CD4-positive, alpha-beta T cell treated with Interleukin-4 for 4 hours (primary cell): ENCODE data around the gene DMAC2.
A peak's percentile ranks its signal among the peaks of the same experiment; 100 is the strongest.
"Not testable (repeated sequence)": the region's sequence is repeated elsewhere in the genome, so short reads cannot be mapped to it uniquely, and the experiment has no call there.

ENCODE experiments used
- DNase-seq: peaks from one replicate; pipeline ENCODE4 v3.0.0-alpha.2; 2020

Gene DMAC2

GRCh38 chr19:41439441-41440222 lies at the start of gene DMAC2:
Gene DMAC2 (minus strand): TSS chr19:41439912. CDS start chr19:41439899, 13 bp downstream.
- DNase-seq = peak; percentile 95

GRCh38 chr19:41486953-41487352 lies 47.2 kb upstream of the DMAC2 start:
- not testable (repeated sequence) for DNase-seq

DNA sequence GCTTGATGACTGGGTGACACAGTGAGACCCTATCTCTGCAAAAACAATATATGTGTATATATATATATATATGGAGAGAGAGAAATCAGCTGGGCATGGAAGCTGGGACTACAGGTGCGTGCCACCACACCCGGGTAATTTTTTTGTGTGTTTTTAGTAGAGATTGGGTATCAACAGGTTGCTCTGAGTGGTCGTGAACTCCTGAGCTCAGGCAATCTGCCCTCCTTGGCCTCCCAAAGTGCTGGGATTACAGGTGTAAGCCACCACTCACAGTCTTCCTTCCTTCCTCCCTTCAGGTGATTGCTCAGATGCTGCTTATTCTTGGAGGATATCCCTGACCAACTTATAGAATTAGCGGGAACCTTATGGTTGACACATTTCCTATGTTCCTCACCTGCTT lies 45.1 kb upstream of the DMAC2 start:
- no peak for DNase-seq

- DNase-seq = no peak
Measured at GRCh38 chr19:41480336-41480735, 40.6 kb upstream of the DMAC2 start.

DNA sequence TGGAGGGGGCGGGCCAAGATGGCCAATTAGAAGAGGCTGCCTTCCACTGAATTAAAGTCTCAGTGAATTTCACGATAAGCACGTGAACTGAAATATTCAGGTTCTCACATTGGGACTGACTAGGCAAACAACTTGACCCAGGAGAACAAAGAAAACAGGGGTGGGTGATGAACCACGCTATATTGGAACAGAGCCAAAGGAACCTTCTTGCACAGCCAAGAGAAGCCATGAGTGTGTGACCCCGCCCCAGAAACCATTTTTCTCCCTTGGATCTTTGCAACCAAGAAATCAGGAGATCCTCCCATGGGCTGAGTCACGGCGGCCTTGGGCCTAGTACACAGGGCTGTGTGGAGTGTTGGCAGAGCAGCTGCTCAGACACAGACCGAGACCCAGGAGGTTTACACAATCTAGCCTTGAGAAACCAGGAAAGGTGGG lies 40.1 kb upstream of the DMAC2 start:
- DNase-seq = no peak

DNA sequence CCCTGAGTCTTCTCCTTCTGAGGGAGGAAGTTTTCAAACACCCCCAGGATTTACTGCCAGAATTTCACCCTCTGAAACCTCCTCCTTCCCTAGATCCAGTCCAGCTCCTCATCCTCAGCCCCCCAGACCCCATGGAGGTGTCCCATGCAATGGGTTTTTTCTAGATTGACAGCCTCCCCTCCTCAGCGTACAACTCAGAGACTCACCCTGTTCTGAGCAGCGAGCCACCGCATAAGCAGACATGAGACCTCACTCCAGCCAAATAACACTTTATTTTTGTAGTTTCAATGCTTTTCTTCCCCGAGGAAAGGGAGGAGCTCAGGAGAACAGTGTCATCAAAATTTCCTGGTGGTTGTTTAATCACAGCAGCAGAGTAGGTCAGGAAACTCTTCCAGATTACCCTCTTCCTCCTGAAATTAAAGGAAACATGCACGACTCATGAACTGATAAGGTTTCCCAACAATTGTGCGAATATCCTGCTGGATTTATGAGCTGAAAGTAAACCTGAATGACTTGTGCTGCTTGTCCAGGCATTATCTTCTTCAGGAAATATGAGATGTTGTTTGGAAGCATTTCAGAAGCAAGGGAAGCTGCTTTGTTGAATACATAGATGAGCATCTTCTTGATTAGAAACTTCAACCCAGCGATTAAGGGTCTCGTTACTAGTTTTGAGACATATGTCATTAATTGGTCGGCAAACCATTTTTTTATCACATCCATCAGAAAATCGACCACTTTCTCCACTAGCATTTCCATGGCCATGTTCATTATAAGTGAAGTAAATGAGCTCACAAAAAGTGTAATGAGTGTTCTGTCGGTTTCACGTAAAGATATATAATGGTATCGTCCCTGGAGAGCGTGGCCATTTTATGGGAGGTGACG lies 39.4 kb upstream of the DMAC2 start:
- no peak for DNase-seq

GRCh38 chr19:41478171-41478570 lies 38.5 kb upstream of the DMAC2 start:
- DNase-seq = no peak

DNA sequence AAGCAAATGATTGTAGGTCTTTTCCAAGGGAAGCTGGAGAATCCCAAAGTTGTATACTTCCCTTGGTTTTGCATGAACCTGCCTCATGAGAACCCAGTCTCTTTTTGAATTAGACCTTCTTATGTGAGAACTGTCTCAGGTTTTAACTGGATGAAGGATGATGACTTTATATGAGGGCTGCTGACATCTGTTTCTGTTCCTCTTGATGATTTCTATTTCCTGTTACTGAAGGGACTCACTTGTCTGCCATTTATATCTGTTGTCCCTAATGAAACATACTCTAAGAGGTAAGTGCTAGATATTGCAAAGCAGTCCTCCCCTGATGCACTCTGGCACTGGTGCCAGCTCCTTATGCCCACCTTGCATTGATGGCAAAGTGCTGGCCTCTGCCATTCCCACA lies 36.9 kb upstream of the DMAC2 start:
- DNase-seq = no peak

- DNase-seq = peak; percentile 14
Measured at GRCh38 chr19:41463257-41464256, 23.8 kb upstream of the DMAC2 start.

DNA sequence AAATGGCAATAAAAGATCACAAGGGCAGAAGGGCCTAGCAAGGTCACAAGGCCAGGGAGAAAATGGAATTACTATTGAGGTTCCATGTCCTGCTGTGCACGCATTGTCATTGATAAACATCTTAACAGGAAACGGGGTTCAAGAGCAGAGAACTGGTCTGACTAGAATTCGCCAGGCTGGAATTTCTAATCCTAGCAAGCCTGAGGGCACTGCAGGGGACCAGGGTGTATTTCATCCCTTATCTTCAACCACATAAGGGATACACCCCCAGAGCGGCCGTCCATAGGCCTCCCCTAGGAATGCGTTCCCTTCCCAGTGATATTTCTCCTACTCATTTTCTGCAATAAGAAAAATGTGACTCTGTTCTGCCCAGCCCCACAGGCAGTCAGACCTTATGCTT lies 22.8 kb upstream of the DMAC2 start:
- no peak for DNase-seq

DNA sequence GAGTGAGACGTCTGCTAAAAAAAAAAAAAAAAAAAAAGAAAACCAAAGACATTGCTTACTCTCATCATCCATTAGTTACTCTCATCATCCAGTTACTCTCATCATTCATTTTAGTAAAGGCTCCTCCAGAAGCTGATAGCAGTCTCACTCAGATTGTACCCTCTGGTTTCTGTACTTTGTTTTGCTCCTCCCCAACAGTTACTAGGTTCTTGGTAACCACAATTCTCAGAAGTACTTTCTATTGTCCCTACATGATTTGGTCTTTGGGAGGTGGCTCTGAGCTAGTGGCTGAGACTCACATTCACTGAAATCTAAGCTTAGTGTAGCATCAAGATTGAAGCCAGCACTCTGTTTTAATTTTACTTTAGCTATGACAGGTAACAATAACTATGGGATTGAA lies 17.5 kb upstream of the DMAC2 start:
- peak; percentile 53 for DNase-seq

DNA sequence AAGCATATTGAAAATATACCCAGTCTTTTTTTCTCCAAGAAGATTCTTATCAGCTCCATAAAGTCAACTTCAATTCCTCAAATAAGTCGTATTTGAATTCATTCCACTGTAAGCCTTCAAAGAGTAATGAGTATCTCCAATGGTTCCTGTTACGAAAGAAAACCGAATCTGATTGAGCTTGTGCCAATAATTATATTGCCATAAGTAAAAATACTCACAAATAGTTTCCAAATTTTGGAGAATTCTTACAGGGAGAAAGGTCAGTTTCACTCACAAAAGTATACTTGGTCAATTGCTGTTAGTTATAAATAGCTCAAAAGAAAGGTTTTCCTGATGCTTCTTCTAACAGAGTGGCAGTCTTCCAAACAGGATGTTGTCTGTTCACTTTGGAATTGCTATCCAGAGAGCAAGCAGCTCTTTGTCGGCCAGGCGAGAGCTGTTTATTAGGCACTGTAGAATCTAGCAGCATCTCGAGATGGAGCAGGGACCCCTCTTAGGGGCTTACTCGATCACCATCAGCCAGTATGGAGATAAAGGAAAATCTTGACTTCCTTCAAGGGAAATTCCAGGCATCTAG lies 16.7 kb upstream of the DMAC2 start:
- no peak for DNase-seq

- DNase-seq = no peak
Measured at GRCh38 chr19:41455936-41456335, 16.2 kb upstream of the DMAC2 start.

- DNase-seq = no peak
Measured at GRCh38 chr19:41452584-41453275, 13.0 kb upstream of the DMAC2 start.

DNA sequence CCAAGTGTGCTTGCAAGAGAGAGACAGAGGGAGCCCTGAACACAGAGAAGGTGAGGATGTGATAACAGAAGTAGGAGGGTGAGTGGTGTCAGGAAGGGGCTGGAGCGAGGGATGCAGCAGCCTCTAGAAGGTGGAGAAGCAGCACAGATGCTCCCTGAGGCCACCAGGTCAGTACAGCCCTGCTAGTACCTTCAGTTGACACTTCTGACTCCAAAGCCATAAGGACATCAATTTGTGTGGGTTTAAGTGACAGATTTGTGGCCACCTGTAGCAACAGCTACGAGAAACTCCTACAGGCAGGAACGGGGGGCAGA lies 10.1 kb upstream of the DMAC2 start:
- DNase-seq = no peak

DNA sequence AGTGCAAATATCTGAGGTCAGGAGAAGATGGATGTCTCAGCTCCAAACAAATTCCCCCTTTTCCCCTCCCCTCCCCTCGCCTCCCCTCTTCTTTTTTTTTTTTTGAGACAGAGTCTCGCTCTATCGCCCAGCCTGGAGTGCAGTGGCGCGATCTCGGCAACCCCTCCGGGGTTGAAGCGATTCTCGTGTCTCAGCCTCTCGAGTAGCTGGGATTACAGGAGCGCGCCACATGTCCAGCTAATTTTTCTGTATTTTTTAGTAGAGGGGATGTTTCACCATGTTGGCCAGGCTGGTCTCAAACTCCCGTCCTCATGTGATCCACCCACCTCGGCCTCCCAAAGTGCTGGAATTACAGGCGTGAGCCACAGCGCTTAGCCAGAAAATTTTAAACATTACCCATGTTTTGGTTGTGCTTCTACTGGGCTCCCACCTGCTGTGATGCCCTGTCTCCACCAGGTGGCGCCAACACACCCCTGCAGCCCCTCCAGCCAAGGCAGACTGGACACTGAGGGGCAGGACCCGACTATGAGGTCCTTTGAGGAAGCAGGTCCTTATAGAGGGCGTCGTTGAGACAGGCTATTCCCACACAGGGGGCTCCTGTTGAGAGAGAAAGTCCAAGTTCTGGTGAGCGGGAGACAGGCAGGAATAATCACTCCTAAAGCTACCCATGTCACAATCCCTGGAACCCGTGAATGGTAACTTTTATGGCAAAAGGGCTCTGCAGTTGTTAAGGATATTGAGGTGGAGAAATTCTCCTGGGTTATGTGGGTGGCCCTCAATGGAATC lies 9.6 kb upstream of the DMAC2 start:
- peak; percentile 65 for DNase-seq

DNA sequence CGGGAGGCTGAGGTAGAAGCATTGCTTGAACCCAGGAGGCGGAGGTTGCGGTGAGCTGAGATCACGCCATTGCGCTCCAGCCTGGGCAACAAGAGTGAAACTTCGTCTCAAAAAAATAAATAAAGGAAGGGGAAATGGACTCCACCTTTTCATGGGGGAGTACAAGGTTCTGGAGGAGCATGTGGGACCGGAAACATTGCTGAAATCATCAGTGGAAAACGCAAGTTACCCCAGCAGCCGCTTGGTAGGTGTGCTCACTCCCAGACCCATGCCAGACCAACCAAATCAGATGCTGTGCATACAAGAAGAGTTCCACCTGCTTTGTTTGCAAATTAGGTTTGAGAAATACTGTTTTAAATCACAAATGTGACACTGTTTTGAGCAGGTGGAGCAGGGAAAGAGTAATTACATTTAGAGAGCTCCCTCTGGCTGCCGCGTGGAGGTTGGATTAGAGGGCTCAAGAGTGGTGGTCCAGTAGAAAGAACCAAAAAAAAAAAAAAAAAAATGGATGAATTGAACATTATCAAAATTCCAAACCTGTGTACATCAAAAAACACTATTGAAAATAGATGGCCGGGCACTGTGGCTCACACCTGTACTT lies 8.1 kb upstream of the DMAC2 start:
- DNase-seq = no peak

- DNase-seq = no peak
Measured at GRCh38 chr19:41445575-41445974, 5.9 kb upstream of the DMAC2 start.

GRCh38 chr19:41443813-41444455 lies 4.2 kb upstream of the DMAC2 start:
- no peak for DNase-seq
